H1 (cell line): Measurements from ENCODE around the gene SEC11A. TPM values are rescaled to one million over a fixed set of nuclear protein-coding genes. Genes with fewer than 3 reads are reported as not detected.

ENCODE experiments used
- CTCF ChIA-PET: fragments of 300-600 bp; sonication (Branson Sonifier 250); formaldehyde crosslinking; loops from one replicate; lab custom pipeline; 2021; ENCODE audit not compliant: partially characterized antibody; lab: Charles Lee
- POLR2A ChIA-PET: fragments of 300-600 bp; sonication (Branson Sonifier 250); formaldehyde crosslinking; loops from one replicate; lab custom pipeline; 2021; ENCODE audit warnings: inconsistent platforms; ENCODE audit not compliant: partially characterized antibody; lab: Charles Lee
- DNase-seq, 2 experiments: peaks; one replicate each; pipeline versions ENCODE4 v3.0.0 to v3.0.0-alpha.2; 2010 to 2022; ENCODE audit warnings: low spot score in 2 of 2, low read depth in 1 of 2, mixed read lengths in 1 of 2
- FAIRE-seq: peaks from 2 replicates; lab custom pipeline; 2011; peaks lifted over from hg19 to GRCh38; lab: Jason Lieb, UNC
- H2AFZ ChIP-seq: 2 replicates; pipeline ENCODE4 v1.8.1; 2012; ENCODE audit warnings: low read length, inconsistent platforms
- H2AK5ac ChIP-seq: 2 replicates; pipeline ENCODE4 v1.6.1; 2013; ENCODE audit warnings: low read depth, low read length
- H2BK120ac ChIP-seq: replicated peaks from 2 replicates; pipeline ENCODE3; 2013; ENCODE audit warnings: low read depth, low read length, inconsistent platforms
- H2BK12ac ChIP-seq: 2 replicates; pipeline ENCODE4 v1.6.1; 2013; ENCODE audit warnings: low read depth, low read length
- H2BK15ac ChIP-seq: 2 replicates; pipeline ENCODE4 v1.6.1; 2013; ENCODE audit warnings: low read length
- H2BK20ac ChIP-seq: 2 replicates; pipeline ENCODE4 v1.6.1; 2013; ENCODE audit warnings: low read length
- H2BK5ac ChIP-seq: 2 replicates; pipeline ENCODE4 v1.6.1; 2013; ENCODE audit warnings: low read depth, low read length
- H3K14ac ChIP-seq: 2 replicates; pipeline ENCODE4 v1.6.1; 2013; ENCODE audit warnings: inconsistent platforms; ENCODE audit not compliant: insufficient read length
- H3K18ac ChIP-seq: 2 replicates; pipeline ENCODE4 v1.6.1; 2013; ENCODE audit warnings: low read length; ENCODE audit errors: extremely low read depth
- H3K23ac ChIP-seq: 2 replicates; pipeline ENCODE4 v1.6.1; 2013; ENCODE audit warnings: inconsistent platforms; ENCODE audit not compliant: insufficient read length
- H3K23me2 ChIP-seq: 2 replicates; pipeline ENCODE4 v1.6.1; 2013; ENCODE audit warnings: low read depth, low read length
- H3K27ac ChIP-seq: 2 replicates; pipeline ENCODE4 v1.6.1; 2011; ENCODE audit warnings: low read depth, low read length, inconsistent platforms
- H3K27me3 ChIP-seq, 4 experiments: replicated peaks in 1 of 4; 1 replicate in 1 of 4; 2 replicates in 3 of 4; pipeline versions ENCODE4 v1.6.1 to v1.8.1; 2011 to 2013; ENCODE audit warnings: low read length in 3 of 4, mild to moderate bottlenecking in 3 of 4, inconsistent platforms in 2 of 4, mixed read lengths in 2 of 4, moderate library complexity in 1 of 4; ENCODE audit not compliant: control insufficient read depth in 3 of 4, insufficient read depth in 3 of 4; ENCODE audit errors: extremely low read depth in 1 of 4
- H3K36me3 ChIP-seq, 4 experiments: 2 replicates each; pipeline versions ENCODE4 v1.6.1 to v1.8.1; 2011 to 2013; ENCODE audit warnings: mild to moderate bottlenecking in 4 of 4, low read length in 3 of 4, moderate library complexity in 2 of 4, control low read depth in 1 of 4, inconsistent platforms in 1 of 4; ENCODE audit not compliant: insufficient read depth in 4 of 4, control insufficient read depth in 2 of 4
- H3K4ac ChIP-seq: replicated peaks from 2 replicates; pipeline ENCODE3; 2013; ENCODE audit warnings: low read length, low read depth, mixed read lengths, inconsistent platforms; ENCODE audit not compliant: insufficient read length
- H3K4me1 ChIP-seq, 4 experiments: replicated peaks in 1 of 4; 1 replicate in 1 of 4; 2 replicates in 3 of 4; pipeline versions ENCODE4 v1.6.1 to v1.8.1; 2011 to 2013; ENCODE audit warnings: low read length in 3 of 4, inconsistent platforms in 2 of 4, mixed read lengths in 1 of 4; ENCODE audit not compliant: insufficient read depth in 4 of 4, control insufficient read depth in 3 of 4
- H3K4me2 ChIP-seq, 2 experiments: 2 replicates each; pipeline versions ENCODE4 v1.6.1 to v1.8.1; 2011 to 2013; ENCODE audit warnings: low read depth in 2 of 2, low read length in 2 of 2, control low read depth in 1 of 2, inconsistent platforms in 1 of 2, mild to moderate bottlenecking in 1 of 2; ENCODE audit not compliant: insufficient read depth in 1 of 2
- H3K4me3 ChIP-seq, 4 experiments: fragments of 200-600, 300-600 bp in 1 of 4; sonication (generic), shearing (Covaris generic), sonication (Bioruptor Twin) in 1 of 4; 2 replicates each; pipeline versions ENCODE4 v1.5.1 to v1.8.1; 2011 to 2016; ENCODE audit warnings: low read length in 4 of 4, low read depth in 3 of 4, control low read depth in 2 of 4, inconsistent platforms in 2 of 4, mild to moderate bottlenecking in 2 of 4, mixed read lengths in 1 of 4, moderate library complexity in 1 of 4; ENCODE audit not compliant: insufficient read depth in 2 of 4; ENCODE audit errors: extremely low read depth in 1 of 4
- H3K56ac ChIP-seq: replicated peaks from 2 replicates; pipeline ENCODE3; 2013; ENCODE audit warnings: low read depth, mild to moderate bottlenecking, mixed read lengths, low read length, inconsistent platforms; ENCODE audit not compliant: insufficient read length
- H3K79me1 ChIP-seq: 2 replicates; pipeline ENCODE4 v1.6.1; 2013; ENCODE audit warnings: low read depth, low read length, control low read depth
- H3K79me2 ChIP-seq, 2 experiments: 2 replicates each; pipeline versions ENCODE4 v1.6.1 to v1.8.1; 2012 to 2013; ENCODE audit warnings: low read length in 2 of 2, mild to moderate bottlenecking in 2 of 2, inconsistent platforms in 1 of 2; ENCODE audit not compliant: insufficient read depth in 2 of 2, control insufficient read depth in 1 of 2
- H3K9ac ChIP-seq, 4 experiments: replicated peaks in 1 of 4; 1 replicate in 1 of 4; 2 replicates in 3 of 4; pipeline versions ENCODE4 v1.6.1 to v1.8.1; 2011 to 2013; ENCODE audit warnings: low read depth in 3 of 4, low read length in 3 of 4, control low read depth in 2 of 4, mild to moderate bottlenecking in 2 of 4, moderate library complexity in 2 of 4, inconsistent platforms in 1 of 4; ENCODE audit errors: extremely low read depth in 1 of 4
- H3K9me3 ChIP-seq, 2 experiments: 2 replicates each; pipeline versions ENCODE4 v1.6.1 to v1.8.1; 2012 to 2013; ENCODE audit warnings: mild to moderate bottlenecking in 2 of 2, moderate library complexity in 2 of 2, control low read depth in 1 of 2, inconsistent platforms in 1 of 2, low read depth in 1 of 2, low read length in 1 of 2, mixed read lengths in 1 of 2; ENCODE audit not compliant: insufficient read depth in 2 of 2
- H4K20me1 ChIP-seq, 2 experiments: replicated peaks in 1 of 2; 2 replicates each; pipeline versions ENCODE3 to v1.8.1; 2011 to 2013; ENCODE audit warnings: inconsistent platforms in 2 of 2, low read length in 2 of 2, mild to moderate bottlenecking in 1 of 2; ENCODE audit not compliant: insufficient read depth in 2 of 2, control insufficient read depth in 1 of 2
- H4K5ac ChIP-seq: 2 replicates; pipeline ENCODE4 v1.6.1; 2013; ENCODE audit warnings: low read length, low read depth, mixed read lengths, inconsistent platforms; ENCODE audit not compliant: insufficient read length
- H4K8ac ChIP-seq: 2 replicates; pipeline ENCODE4 v1.8.0; 2013; ENCODE audit warnings: mild to moderate bottlenecking, moderate library complexity, low read length, inconsistent platforms; ENCODE audit not compliant: insufficient read depth; ENCODE audit errors: extremely low read depth
- H4K91ac ChIP-seq: replicated peaks from 2 replicates; pipeline ENCODE3; 2013; ENCODE audit warnings: low read length, mixed read lengths, inconsistent platforms; ENCODE audit not compliant: insufficient read length
- EP300 ChIP-seq, 2 experiments: IDR thresholded peaks; 1 replicate in 1 of 2; 2 replicates in 1 of 2; pipeline ENCODE4 v1.6.1; 2011 to 2012; ENCODE audit warnings: low read depth in 2 of 2, low read length in 2 of 2, mild to moderate bottlenecking in 2 of 2, borderline replicate concordance in 1 of 2, inconsistent platforms in 1 of 2, moderate library complexity in 1 of 2
- WGBS, 2 experiments: shearing (Covaris generic) in 1 of 2; methylation state at CpG; one replicate each; pipeline versions ENCODE4 v1.1.6 to v1.1.7; 2013 to 2015; ENCODE audit warnings: low lambda C conversion rate in 2 of 2, mixed read lengths in 2 of 2, inconsistent platforms in 1 of 2, low coverage in 1 of 2, missing lambda C conversion rate in 1 of 2; ENCODE audit not compliant: insufficient replicate concordance in 2 of 2, insufficient coverage in 1 of 2, insufficient read length in 1 of 2; ENCODE audit errors: extremely low coverage in 1 of 2, missing lambda C conversion rate in 1 of 2; 5-methylcytosine and 5-hydroxymethylcytosine counted together
- polyA plus RNA-seq, 7 experiments: library from polyadenylated mRNA; depleted of rRNA in 3 of 7; stranded (reverse) in 5 of 7; unstranded in 2 of 7; fragments of >200 nt in 5 of 7; fragments of 200-250 nt in 2 of 7; gene quantifications; 1 replicate in 5 of 7; 2 replicates in 1 of 7; 4 replicates in 1 of 7; pipeline versions ENCODE4 v1.2.1 to v1.2.3, GENCODE V29; 2011 to 2013; ENCODE audit warnings: missing spikeins in 2 of 7, mixed read lengths in 2 of 7
- total RNA-seq: library from RNA; stranded (reverse); fragmentation: NEBNext Ultra II Directional; extraction: Animal tissue kit (Norgen Biotek cat#: 25700); gene quantifications from 2 replicates; pipeline ENCODE4 v1.2.1, GENCODE V29; 2021

Gene SEC11A
- total and polyA plus RNA-seq, 2 of the 8 experiments (the other 6 are each of a cell fraction or from before 2014, with no cell fraction given): 268 to 316 TPM

DNA sequence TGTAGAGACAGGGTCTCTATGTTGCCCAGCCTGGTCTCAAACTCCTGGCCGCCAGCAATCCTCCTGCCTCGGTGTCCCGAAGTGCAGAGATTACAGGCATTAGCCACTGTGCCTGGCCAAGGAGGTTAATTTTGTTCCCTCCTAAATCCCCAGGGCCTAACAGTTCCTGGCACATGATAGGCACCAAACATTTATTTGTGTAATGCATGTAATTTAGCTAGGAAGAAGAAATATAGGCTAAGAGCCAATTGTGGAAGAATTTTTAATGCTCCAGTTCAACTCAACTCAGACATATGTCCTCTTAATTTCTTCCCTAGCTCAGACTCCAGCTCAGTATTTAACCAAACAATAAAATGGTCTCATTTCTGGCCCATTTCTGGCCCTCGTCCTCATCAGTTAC is 24.8 kb upstream of the SEC11A start:
- no peak overlapping the region for H3K18ac ChIP-seq
- no peak overlapping the region for H3K27ac ChIP-seq
- H3K23ac ChIP-seq: no peak overlapping the region
- H3K79me1 ChIP-seq: 0 out of 2 replicates have a peak, but pooled peaks cover 2% of the 10 kb centered on the region
- no peak overlapping the region for H4K91ac ChIP-seq
- H3K23me2 ChIP-seq: no peaks in the 10 kb centered on the region
- no peaks in the 10 kb centered on the region for H4K20me1 ChIP-seq
- no peak overlapping the region for H3K14ac ChIP-seq
- no peaks in the 10 kb centered on the region for H3K27me3 ChIP-seq
- H2BK5ac ChIP-seq: no peak overlapping the region
- no peaks in the 10 kb centered on the region for H3K9me3 ChIP-seq
- H3K4ac ChIP-seq: no peak overlapping the region
- no peaks in the 10 kb centered on the region for H3K36me3 ChIP-seq
- H2AFZ ChIP-seq: no peak overlapping the region
- no peak overlapping the region for H3K4me2 ChIP-seq
- DNase-seq (no peak), FAIRE-seq (no peak)
- no peaks in the 10 kb centered on the region for H3K79me2 ChIP-seq
- no peak overlapping the region for H3K9ac ChIP-seq
- H3K4me1 ChIP-seq: peaks cover 0 to 2% (median 0%) of the 10 kb centered on the region in 4 experiments; a peak in 2 of 7 replicates
- no peak overlapping the region for H2BK120ac ChIP-seq
- no peak overlapping the region for H2BK15ac ChIP-seq
- H2BK20ac ChIP-seq: no peak overlapping the region
- H2BK12ac ChIP-seq: no peak overlapping the region
- no peak overlapping the region for H2AK5ac ChIP-seq
- H4K5ac ChIP-seq: no peak overlapping the region
- no peak overlapping the region for H4K8ac ChIP-seq
- no peak overlapping the region for H3K56ac ChIP-seq
- no peak for TF ChIP-seq EP300 (IDR thresholded peaks at IDR 0.05; ENCODE audit: borderline replicate concordance in 1 of 2, low read depth in 2 of 2, low read length in 2 of 2)
- ChIA-PET CTCF (interaction anchor here (0.9 to 1.5 kb wide), 5 partner anchors 8 to 82 kb away, joined by 3 to 4 read pairs (median 3); partner anchors contain the start of gene SEC11A), POLR2A (no interaction called here)
- H3K4me3 ChIP-seq: no peak overlapping the region
- WGBS, 2 experiments: 93% methylated on average over 4 of the region's 4 CpGs; no CpG with 5 or more reads in 1 of the 2 experiments
